Mesendoderm (in vitro differentiated cells): ENCODE results near the gene TSPAN5.

Source experiments
- DNase-seq: peaks from one replicate; pipeline ENCODE4 v3.0.0; 2013
- H2AK5ac ChIP-seq: 2 replicates; pipeline ENCODE4 v1.6.1; 2013; ENCODE audit warnings: low read length, inconsistent platforms
- H2BK120ac ChIP-seq: 2 replicates; pipeline ENCODE4 v1.6.1; 2013; ENCODE audit warnings: low read depth, mild to moderate bottlenecking, low read length, moderate library complexity, mixed read lengths
- H2BK15ac ChIP-seq: replicated peaks from 2 replicates; pipeline ENCODE4 v1.6.1; 2013; ENCODE audit warnings: low read depth, mild to moderate bottlenecking, moderate library complexity
- H2BK5ac ChIP-seq: 2 replicates; pipeline ENCODE4 v1.6.1; 2013; ENCODE audit warnings: low read length, inconsistent platforms
- H3K18ac ChIP-seq: 2 replicates; pipeline ENCODE4 v1.6.1; 2013; ENCODE audit warnings: mild to moderate bottlenecking, low read length, mixed read lengths
- H3K23ac ChIP-seq: one replicate; pipeline ENCODE4 v1.6.1; 2013; ENCODE audit warnings: low read length
- H3K27ac ChIP-seq: 2 replicates; pipeline ENCODE4 v1.5.1; 2013; ENCODE audit warnings: low read depth, mild to moderate bottlenecking, inconsistent platforms, low read length, moderate library complexity
- H3K27me3 ChIP-seq: 2 replicates; pipeline ENCODE4 v1.6.1; 2013; ENCODE audit warnings: low read length, control low read depth, mild to moderate bottlenecking, inconsistent platforms; ENCODE audit not compliant: insufficient read depth, poor library complexity
- H3K36me3 ChIP-seq: 2 replicates; pipeline ENCODE4 v1.6.1; 2013; ENCODE audit warnings: low read length, inconsistent platforms; ENCODE audit not compliant: control insufficient read depth, insufficient read depth
- H3K4ac ChIP-seq: one replicate; pipeline ENCODE4 v1.6.1; 2013; ENCODE audit warnings: low read depth, mild to moderate bottlenecking, low read length, moderate library complexity
- H3K4me1 ChIP-seq: 2 replicates; pipeline ENCODE4 v1.6.1; 2013; ENCODE audit warnings: low read depth, low read length, inconsistent platforms; ENCODE audit not compliant: control insufficient read depth
- H3K4me2 ChIP-seq: 2 replicates; pipeline ENCODE4 v1.6.1; 2013; ENCODE audit warnings: low read length
- H3K4me3 ChIP-seq: 2 replicates; pipeline ENCODE4 v1.5.1; 2013; ENCODE audit warnings: mild to moderate bottlenecking, low read length
- H3K56ac ChIP-seq: one replicate; pipeline ENCODE4 v1.6.1; 2013; ENCODE audit warnings: low read length
- H3K79me1 ChIP-seq: 2 replicates; pipeline ENCODE4 v1.6.1; 2013; ENCODE audit warnings: low read length, inconsistent platforms
- H3K79me2 ChIP-seq: 2 replicates; pipeline ENCODE4 v1.6.1; 2013; ENCODE audit warnings: mild to moderate bottlenecking, low read length; ENCODE audit not compliant: control insufficient read depth, insufficient read depth
- H3K9ac ChIP-seq: 2 replicates; pipeline ENCODE4 v1.6.1; 2013; ENCODE audit warnings: low read length, inconsistent platforms
- H4K5ac ChIP-seq: one replicate; pipeline ENCODE4 v1.6.1; 2013; ENCODE audit warnings: low read length
- H4K8ac ChIP-seq: one replicate; pipeline ENCODE4 v1.6.1; 2013; ENCODE audit warnings: low read depth, mild to moderate bottlenecking, control low read depth, low read length, moderate library complexity
- WGBS: extraction: QIAGEN DNeasy Blood & Tissue Kit; methylation state at CpG from one replicate; pipeline ENCODE4 v1.1.7; 2013; ENCODE audit warnings: low lambda C conversion rate, missing lambda C conversion rate; ENCODE audit not compliant: insufficient coverage; ENCODE audit errors: extremely low coverage; 5-methylcytosine and 5-hydroxymethylcytosine counted together

Gene TSPAN5

DNA sequence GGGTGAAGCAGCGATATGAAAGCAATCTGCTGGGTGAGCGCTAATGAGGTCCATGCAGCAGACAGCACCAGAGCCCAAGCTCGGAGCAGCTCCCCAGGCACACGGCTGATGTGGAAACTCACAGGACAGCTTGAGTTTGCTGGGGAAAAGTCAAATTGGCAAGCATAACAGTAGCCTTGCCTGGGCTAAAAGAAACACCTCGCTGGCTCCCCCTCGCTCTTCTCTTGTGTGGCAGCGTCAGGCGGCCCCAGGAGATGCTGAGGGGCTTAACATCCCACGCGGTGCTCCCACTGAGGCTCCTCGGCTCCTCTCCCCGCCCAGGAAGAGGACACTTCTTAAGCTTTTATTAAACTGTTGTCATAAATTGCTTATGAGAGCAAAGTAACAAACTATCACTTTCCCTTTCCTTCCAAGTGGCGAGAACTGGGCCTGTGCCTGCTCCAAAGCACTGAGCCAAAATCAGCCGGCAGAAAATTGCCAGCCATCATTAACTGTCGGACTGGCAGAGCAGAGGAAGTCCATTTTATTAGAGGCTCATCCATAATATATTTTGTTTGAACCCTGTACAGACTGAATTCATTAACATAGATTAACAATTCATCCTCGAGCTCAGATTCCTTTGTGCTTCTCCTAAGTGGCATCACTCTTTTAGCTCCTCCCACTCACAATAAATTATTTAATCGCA is 111.4 kb downstream of the TSPAN5 start:
- no peak for DNase-seq
- Histone ChIP-seq H3K79me1 (no peaks in the 10 kb centered on the region), H3K27me3 (no peaks in the 10 kb centered on the region), H3K36me3 (no peaks in the 10 kb centered on the region), H3K4ac (no peak overlapping the region), H3K9ac (no peak overlapping the region), H3K23ac (no peak overlapping the region), H4K5ac (no peak overlapping the region), H3K4me1 (no peaks in the 10 kb centered on the region), H3K79me2 (no peaks in the 10 kb centered on the region), H3K4me2 (no peak overlapping the region), H3K4me3 (no peak overlapping the region), H2BK120ac (no peak overlapping the region), H3K18ac (no peak overlapping the region), H2BK5ac (no peak overlapping the region), H3K27ac (no peak overlapping the region), H2BK15ac (no peak overlapping the region), H4K8ac (no peak overlapping the region), H2AK5ac (no peak overlapping the region), H3K56ac (no peak overlapping the region)
- WGBS: no CpG with 5 or more reads among the region's 17 CpGs

DNA sequence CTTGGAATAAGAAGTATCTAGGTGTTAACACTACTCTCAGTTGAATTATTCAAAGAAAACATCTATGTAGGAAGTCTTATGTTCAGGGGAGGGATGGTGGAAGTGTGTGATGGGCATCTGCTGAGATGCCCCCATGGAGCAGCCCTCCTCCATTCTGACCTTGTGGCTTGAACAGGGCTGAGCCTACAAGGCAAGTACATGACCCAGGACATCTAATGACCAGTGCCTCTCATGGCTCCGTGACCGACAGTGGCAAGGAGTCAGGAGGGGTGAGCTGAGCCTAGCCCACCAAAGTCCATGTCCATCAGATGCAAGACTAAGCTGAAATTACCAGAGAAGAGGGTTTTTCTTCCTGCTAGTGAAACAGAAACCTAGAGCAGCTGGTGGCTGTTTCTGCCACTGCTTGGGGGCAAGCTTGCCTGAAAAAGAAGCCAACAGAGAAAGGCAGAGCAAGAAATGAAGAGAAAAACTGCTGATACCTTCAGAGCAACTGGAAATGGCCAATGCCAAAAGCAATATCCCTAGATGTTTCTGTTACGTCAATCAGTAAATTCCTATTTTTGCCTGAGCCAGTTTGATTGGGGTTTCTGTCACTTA is 113.5 kb downstream of the TSPAN5 start:
- Histone ChIP-seq H2BK5ac (no peak overlapping the region), H3K23ac (no peak overlapping the region), H3K18ac (no peak overlapping the region), H3K56ac (no peak overlapping the region), H3K4me3 (no peak overlapping the region), H3K36me3 (no peaks in the 10 kb centered on the region), H3K79me1 (no peaks in the 10 kb centered on the region), H4K5ac (no peak overlapping the region), H3K9ac (no peak overlapping the region), H3K4me1 (no peaks in the 10 kb centered on the region), H3K27me3 (no peaks in the 10 kb centered on the region), H2BK120ac (no peak overlapping the region), H3K4ac (no peak overlapping the region), H4K8ac (no peak overlapping the region), H2BK15ac (no peak overlapping the region), H3K27ac (no peak overlapping the region), H3K79me2 (no peaks in the 10 kb centered on the region), H2AK5ac (no peak overlapping the region), H3K4me2 (no peak overlapping the region)
- DNase-seq: no peak
- WGBS: no CpG with 5 or more reads among the region's 3 CpGs

DNA sequence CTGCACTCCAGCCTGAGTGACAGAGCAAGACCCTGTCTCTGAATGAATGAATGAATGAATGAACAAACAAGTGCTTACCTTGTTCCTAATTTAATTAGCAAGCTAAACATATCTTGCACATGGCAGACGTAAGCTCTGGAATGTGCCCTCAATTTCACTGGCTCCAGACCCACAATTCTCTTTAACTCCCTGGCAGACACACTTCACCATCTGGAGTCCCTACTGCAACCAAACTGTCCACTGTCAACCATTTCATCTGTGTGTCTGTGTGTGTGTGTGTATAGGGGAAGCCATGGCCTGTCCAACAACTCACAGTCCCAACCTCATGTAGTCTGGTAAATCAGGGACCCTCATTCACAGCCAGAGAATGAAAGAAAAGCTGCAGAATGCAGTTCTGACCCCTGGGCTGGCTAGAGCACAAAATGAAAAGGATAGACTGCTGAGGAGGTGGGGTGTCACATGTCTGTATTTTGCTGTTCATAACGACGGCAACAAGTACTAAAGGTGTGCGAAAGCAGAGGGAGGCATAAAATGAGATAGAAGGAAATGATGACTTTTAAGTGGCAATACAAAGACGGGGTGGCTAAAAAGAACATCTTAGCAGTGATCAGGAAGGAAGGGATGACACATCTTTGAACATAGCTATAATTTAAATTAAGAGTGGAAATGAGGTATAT is 114.1 kb downstream of the TSPAN5 start:
- no peak overlapping the region for H3K56ac ChIP-seq
- no peak for DNase-seq
- H2BK15ac ChIP-seq: no peak overlapping the region
- H3K27ac ChIP-seq: no peak overlapping the region
- H3K27me3 ChIP-seq: no peaks in the 10 kb centered on the region
- H4K5ac ChIP-seq: no peak overlapping the region
- H2BK5ac ChIP-seq: no peak overlapping the region
- H3K4me2 ChIP-seq: no peak overlapping the region
- H3K36me3 ChIP-seq: no peaks in the 10 kb centered on the region
- no peak overlapping the region for H3K18ac ChIP-seq
- H3K4ac ChIP-seq: no peak overlapping the region
- H3K79me1 ChIP-seq: no peaks in the 10 kb centered on the region
- no peak overlapping the region for H3K23ac ChIP-seq
- no peak overlapping the region for H2BK120ac ChIP-seq
- H2AK5ac ChIP-seq: no peak overlapping the region
- H4K8ac ChIP-seq: no peak overlapping the region
- no peaks in the 10 kb centered on the region for H3K4me1 ChIP-seq
- no peaks in the 10 kb centered on the region for H3K79me2 ChIP-seq
- H3K9ac ChIP-seq: no peak overlapping the region
- no peak overlapping the region for H3K4me3 ChIP-seq
- WGBS: no CpG with 5 or more reads among the region's 5 CpGs

DNA sequence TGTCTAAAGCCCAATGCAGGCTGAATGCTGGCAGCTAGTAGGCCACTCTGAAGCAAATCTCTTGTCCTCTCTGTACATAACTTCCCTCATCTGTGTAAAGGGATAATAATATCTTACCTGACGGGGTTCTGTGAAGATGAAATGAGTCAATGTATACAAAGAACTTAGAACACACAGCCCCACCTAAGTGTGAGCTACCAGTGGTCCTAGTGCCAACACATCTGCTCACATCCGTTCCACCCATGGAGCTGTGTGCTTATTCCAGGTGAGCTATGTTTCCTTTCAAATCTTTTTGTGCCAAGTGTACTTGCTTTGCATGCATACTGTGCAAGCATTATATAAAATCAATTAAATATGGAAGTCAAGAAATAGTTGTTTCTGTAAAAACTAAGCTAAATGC is 116.4 kb downstream of the TSPAN5 start:
- no peak for DNase-seq
- no peak overlapping the region for H3K23ac ChIP-seq
- no peak overlapping the region for H4K5ac ChIP-seq
- no peak overlapping the region for H3K18ac ChIP-seq
- H3K4me1 ChIP-seq: no peaks in the 10 kb centered on the region
- no peak overlapping the region for H3K27ac ChIP-seq
- no peak overlapping the region for H3K4me3 ChIP-seq
- no peak overlapping the region for H4K8ac ChIP-seq
- no peaks in the 10 kb centered on the region for H3K27me3 ChIP-seq
- H3K9ac ChIP-seq: no peak overlapping the region
- no peaks in the 10 kb centered on the region for H3K36me3 ChIP-seq
- H3K4ac ChIP-seq: no peak overlapping the region
- H2AK5ac ChIP-seq: no peak overlapping the region
- no peak overlapping the region for H2BK5ac ChIP-seq
- H3K4me2 ChIP-seq: no peak overlapping the region
- H3K79me1 ChIP-seq: no peaks in the 10 kb centered on the region
- no peak overlapping the region for H2BK15ac ChIP-seq
- H3K56ac ChIP-seq: no peak overlapping the region
- no peak overlapping the region for H2BK120ac ChIP-seq
- no peaks in the 10 kb centered on the region for H3K79me2 ChIP-seq
- no CpG with 5 or more reads among the region's 2 CpGs for WGBS

DNA sequence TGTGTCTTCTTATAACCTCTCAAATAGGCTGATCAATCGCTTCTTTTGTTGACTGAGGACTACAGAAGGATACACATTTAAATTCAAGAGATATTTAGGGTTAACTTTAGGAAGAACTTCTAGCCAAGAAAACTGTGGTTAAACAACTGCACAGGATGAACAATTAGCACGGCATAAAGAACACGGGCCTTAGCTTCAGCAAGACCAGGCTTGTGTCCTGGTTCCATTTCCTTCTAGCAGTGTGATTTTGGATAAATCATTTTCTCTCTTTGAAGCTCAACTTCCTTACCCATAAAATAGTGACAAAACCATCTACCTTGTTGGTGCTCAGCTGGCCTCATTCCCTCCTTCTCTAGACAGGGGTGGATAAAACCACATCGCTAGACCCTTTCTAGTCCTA is 117.6 kb downstream of the TSPAN5 start:
- H3K9ac ChIP-seq: no peak overlapping the region
- H3K18ac ChIP-seq: no peak overlapping the region
- no peak overlapping the region for H3K27ac ChIP-seq
- H3K4ac ChIP-seq: no peak overlapping the region
- no peaks in the 10 kb centered on the region for H3K36me3 ChIP-seq
- H3K27me3 ChIP-seq: no peaks in the 10 kb centered on the region
- no peak overlapping the region for H4K5ac ChIP-seq
- no peaks in the 10 kb centered on the region for H3K79me2 ChIP-seq
- H4K8ac ChIP-seq: no peak overlapping the region
- no peak overlapping the region for H3K56ac ChIP-seq
- H3K79me1 ChIP-seq: no peaks in the 10 kb centered on the region
- H3K4me1 ChIP-seq: no peaks in the 10 kb centered on the region
- H2BK5ac ChIP-seq: no peak overlapping the region
- no peak overlapping the region for H2BK15ac ChIP-seq
- H2AK5ac ChIP-seq: no peak overlapping the region
- no peak overlapping the region for H3K4me2 ChIP-seq
- WGBS: no CpG with 5 or more reads among the region's 4 CpGs
- no peak overlapping the region for H3K4me3 ChIP-seq
- no peak overlapping the region for H2BK120ac ChIP-seq
- no peak for DNase-seq
- H3K23ac ChIP-seq: no peak overlapping the region
